Measurements from ENCODE around the gene CNTN4. TPM values are rescaled to one million over a fixed set of nuclear protein-coding genes. Genes with fewer than 3 reads are reported as not detected.

The CNTN4 gene
- total RNA-seq, 1 experiment from 2014 or later: 2.9 TPM

DNA sequence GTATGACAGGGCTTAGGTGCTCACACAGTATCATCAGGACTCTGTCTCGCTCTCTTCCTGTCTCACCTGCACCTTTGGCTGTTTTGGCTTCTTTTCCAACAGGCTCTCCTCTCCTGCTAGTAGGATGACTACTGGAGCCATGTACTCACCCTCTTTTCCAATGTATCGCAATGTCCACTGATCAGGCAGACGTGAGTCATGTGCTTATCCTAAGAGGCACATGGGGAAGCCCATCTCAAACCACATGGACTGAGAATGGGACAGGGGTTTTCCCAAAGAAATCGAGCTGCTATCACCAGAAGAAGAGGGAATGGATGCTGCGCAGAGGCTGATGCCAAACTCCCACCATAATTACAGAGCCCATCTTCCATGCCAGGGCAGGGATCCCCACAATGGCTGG is 830.9 kb downstream of the CNTN4 start:
- no peak overlapping the region for H3K27ac Mint-ChIP-seq (ENCODE audit: unreplicated experiment)
- CTCF ChIA-PET: no interaction called here
- no peaks in the 10 kb centered on the region for H3K27me3 Mint-ChIP-seq (ENCODE audit: unreplicated experiment)
- TF ChIP-seq, protein P1, sequence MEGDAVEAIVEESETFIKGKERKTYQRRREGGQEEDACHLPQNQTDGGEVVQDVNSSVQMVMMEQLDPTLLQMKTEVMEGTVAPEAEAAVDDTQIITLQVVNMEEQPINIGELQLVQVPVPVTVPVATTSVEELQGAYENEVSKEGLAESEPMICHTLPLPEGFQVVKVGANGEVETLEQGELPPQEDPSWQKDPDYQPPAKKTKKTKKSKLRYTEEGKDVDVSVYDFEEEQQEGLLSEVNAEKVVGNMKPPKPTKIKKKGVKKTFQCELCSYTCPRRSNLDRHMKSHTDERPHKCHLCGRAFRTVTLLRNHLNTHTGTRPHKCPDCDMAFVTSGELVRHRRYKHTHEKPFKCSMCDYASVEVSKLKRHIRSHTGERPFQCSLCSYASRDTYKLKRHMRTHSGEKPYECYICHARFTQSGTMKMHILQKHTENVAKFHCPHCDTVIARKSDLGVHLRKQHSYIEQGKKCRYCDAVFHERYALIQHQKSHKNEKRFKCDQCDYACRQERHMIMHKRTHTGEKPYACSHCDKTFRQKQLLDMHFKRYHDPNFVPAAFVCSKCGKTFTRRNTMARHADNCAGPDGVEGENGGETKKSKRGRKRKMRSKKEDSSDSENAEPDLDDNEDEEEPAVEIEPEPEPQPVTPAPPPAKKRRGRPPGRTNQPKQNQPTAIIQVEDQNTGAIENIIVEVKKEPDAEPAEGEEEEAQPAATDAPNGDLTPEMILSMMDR (IDR thresholded peaks at IDR 0.05; ENCODE audit: unreplicated experiment): no peak
- intact Hi-C loops (cut with micrococcal nuclease; ENCODE audit: unreplicated experiment): no loop called here
- H3K9me3 Mint-ChIP-seq (ENCODE audit: low read depth, unreplicated experiment): peaks cover 10% of the 10 kb centered on the region
- no peak for DNase-seq
- no TSS peak for BruUV-seq (replicated peaks)
- H3K4me1 Mint-ChIP-seq (ENCODE audit: low read depth, unreplicated experiment): no peaks in the 10 kb centered on the region
- H3K4me3 Mint-ChIP-seq (ENCODE audit: low read depth, unreplicated experiment): no peak overlapping the region
- no peaks in the 10 kb centered on the region for H3K36me3 Mint-ChIP-seq (ENCODE audit: insufficient read depth, unreplicated experiment)

DNA sequence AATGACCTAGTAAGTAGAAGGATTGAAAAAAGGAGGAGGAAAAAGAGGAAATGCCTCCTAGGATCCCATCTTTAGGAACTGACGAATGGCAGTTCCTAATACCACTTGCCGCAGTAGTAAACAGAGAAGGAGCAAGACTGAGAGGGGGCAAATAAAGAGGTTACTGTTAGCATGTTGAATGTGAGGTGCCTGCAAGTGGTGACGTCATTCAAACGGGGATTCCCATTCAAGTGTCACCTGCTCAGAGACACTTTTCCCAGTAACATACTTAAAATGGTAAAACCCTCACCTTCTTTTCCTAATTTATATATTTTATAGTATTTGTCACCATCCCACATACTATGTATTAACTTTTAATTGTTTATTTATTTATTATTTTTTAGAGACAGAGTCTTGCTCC is 832.6 kb downstream of the CNTN4 start:
- no peaks in the 10 kb centered on the region for H3K27me3 Mint-ChIP-seq (ENCODE audit: unreplicated experiment)
- no peak overlapping the region for H3K27ac Mint-ChIP-seq (ENCODE audit: unreplicated experiment)
- H3K4me1 Mint-ChIP-seq (ENCODE audit: low read depth, unreplicated experiment): no peaks in the 10 kb centered on the region
- no TSS peak for BruUV-seq (replicated peaks)
- CTCF ChIA-PET: no interaction called here
- no peak overlapping the region for H3K4me3 Mint-ChIP-seq (ENCODE audit: low read depth, unreplicated experiment)
- no peaks in the 10 kb centered on the region for H3K36me3 Mint-ChIP-seq (ENCODE audit: insufficient read depth, unreplicated experiment)
- DNase-seq: no peak
- H3K9me3 Mint-ChIP-seq (ENCODE audit: low read depth, unreplicated experiment): peaks cover 10% of the 10 kb centered on the region
- intact Hi-C loops (cut with micrococcal nuclease; ENCODE audit: unreplicated experiment): no loop called here
- TF ChIP-seq, protein P1 (IDR thresholded peaks at IDR 0.05; ENCODE audit: unreplicated experiment): no peak

DNA sequence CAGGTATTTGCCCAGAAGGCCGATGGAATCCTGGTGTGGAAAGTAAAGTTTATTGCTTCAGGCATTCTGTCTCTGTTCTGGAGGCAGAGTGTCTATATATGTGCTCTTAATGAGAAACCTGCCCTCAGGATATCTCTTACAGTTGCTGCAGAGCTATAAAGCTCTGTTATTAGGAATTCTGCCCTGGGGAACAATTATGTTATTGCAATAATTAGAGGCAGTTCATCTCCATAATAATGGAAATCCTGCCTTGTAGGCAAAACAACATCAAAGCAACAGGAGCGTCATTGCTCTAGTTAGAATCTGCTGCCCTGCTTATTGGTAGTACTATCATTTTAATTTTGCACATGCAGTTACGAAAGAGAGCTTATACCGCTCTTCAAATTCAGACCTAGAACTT is 835.9 kb downstream of the CNTN4 start:
- no peak overlapping the region for H3K4me3 Mint-ChIP-seq (ENCODE audit: low read depth, unreplicated experiment)
- H3K9me3 Mint-ChIP-seq (ENCODE audit: low read depth, unreplicated experiment): peaks cover 13% of the 10 kb centered on the region
- no peak for DNase-seq
- no peaks in the 10 kb centered on the region for H3K4me1 Mint-ChIP-seq (ENCODE audit: low read depth, unreplicated experiment)
- BruUV-seq (replicated peaks): no TSS peak
- CTCF ChIA-PET: no interaction called here
- TF ChIP-seq, protein P1 (IDR thresholded peaks at IDR 0.05; ENCODE audit: unreplicated experiment): no peak
- no peaks in the 10 kb centered on the region for H3K27me3 Mint-ChIP-seq (ENCODE audit: unreplicated experiment)
- intact Hi-C loops (cut with micrococcal nuclease; ENCODE audit: unreplicated experiment): no loop called here
- no peaks in the 10 kb centered on the region for H3K36me3 Mint-ChIP-seq (ENCODE audit: insufficient read depth, unreplicated experiment)
- H3K27ac Mint-ChIP-seq (ENCODE audit: unreplicated experiment): no peak overlapping the region

DNA sequence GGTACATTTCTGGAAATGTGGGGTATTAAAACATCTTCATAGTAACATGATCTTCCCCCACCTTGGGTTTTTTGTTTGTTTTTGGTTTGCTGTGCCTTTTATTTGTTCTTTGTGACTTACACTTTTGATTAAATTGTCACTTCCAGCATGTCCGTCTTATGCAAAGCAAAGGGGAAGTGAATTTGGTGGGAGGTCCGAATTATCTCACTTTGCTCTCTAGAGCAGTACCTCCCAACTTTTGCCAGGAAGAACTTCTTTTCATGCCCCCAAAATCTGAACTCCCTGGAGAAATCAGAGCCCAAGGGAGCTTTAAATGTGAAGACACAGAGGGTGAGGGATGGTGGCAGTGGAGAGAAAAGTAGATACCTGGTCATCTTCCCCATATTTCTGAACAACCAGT is 838.4 kb downstream of the CNTN4 start:
- Mint-ChIP-seq H3K9me3 (ENCODE audit: low read depth, unreplicated experiment) (peaks cover 18% of the 10 kb centered on the region), H3K27ac (ENCODE audit: unreplicated experiment) (no peak overlapping the region), H3K36me3 (ENCODE audit: insufficient read depth, unreplicated experiment) (no peaks in the 10 kb centered on the region), H3K4me1 (ENCODE audit: low read depth, unreplicated experiment) (no peaks in the 10 kb centered on the region), H3K27me3 (ENCODE audit: unreplicated experiment) (peaks cover 6% of the 10 kb centered on the region), H3K4me3 (ENCODE audit: low read depth, unreplicated experiment) (no peak overlapping the region)
- DNase-seq: no peak
- TF ChIP-seq, protein P1 (IDR thresholded peaks at IDR 0.05; ENCODE audit: unreplicated experiment): no peak
- intact Hi-C loops (cut with micrococcal nuclease; ENCODE audit: unreplicated experiment): no loop called here
- CTCF ChIA-PET: no interaction called here
- no TSS peak for BruUV-seq (replicated peaks)

DNA sequence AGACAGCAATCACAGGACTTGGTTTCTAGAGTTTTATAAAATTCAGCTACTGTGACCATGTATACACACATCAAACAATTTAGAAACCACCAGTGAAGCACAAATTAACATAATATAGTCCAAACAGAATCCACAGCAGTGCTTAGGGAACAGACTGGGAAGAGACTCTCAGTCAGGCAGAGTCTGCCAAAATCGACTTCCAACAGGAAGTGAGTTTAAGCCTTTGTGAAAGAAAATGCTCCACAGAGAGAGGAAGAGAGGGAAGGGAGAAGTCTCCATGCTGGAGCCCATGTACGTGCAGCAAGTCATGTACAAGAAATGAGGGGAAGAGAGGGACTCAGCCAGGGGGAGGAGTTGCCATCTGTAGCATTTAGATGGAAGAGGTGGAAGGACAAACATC is 838.9 kb downstream of the CNTN4 start:
- Mint-ChIP-seq H3K36me3 (ENCODE audit: insufficient read depth, unreplicated experiment) (no peaks in the 10 kb centered on the region), H3K9me3 (ENCODE audit: low read depth, unreplicated experiment) (peaks cover 14% of the 10 kb centered on the region), H3K27ac (ENCODE audit: unreplicated experiment) (no peak overlapping the region), H3K27me3 (ENCODE audit: unreplicated experiment) (peaks cover 10% of the 10 kb centered on the region), H3K4me1 (ENCODE audit: low read depth, unreplicated experiment) (no peaks in the 10 kb centered on the region), H3K4me3 (ENCODE audit: low read depth, unreplicated experiment) (no peak overlapping the region)
- no peak for DNase-seq
- BruUV-seq (replicated peaks): no TSS peak
- TF ChIP-seq, protein P1 (IDR thresholded peaks at IDR 0.05; ENCODE audit: unreplicated experiment): no peak
- CTCF ChIA-PET: no interaction called here
- intact Hi-C loops (cut with micrococcal nuclease; ENCODE audit: unreplicated experiment): no loop called here
